Measurements from ENCODE around the gene RBBP4.
"Not testable (repeated sequence)": the region's sequence is repeated elsewhere in the genome, so short reads cannot be mapped to it uniquely, and the experiment has no call there.

Gene RBBP4

DNA sequence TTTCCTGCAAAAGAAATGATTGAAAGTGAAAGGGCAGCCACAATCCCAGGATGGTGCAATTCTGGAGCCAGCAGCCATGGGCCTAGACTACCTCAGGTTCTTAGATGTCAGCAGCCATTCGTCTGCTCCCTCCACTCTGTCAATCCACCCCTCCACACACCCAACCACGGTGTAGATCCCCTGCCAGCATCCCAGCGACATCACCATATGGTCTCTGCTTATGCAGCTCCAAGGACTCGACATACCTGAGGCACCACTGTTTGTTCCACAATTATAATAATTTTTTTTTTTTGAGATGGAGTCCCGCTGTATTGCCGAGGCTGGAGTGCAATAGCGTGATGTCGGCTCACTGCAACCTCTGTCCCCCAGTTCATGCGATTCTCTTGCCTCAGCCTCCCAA is 45.0 kb downstream of the RBBP4 start:
- TF ChIP-seq, protein P1, sequence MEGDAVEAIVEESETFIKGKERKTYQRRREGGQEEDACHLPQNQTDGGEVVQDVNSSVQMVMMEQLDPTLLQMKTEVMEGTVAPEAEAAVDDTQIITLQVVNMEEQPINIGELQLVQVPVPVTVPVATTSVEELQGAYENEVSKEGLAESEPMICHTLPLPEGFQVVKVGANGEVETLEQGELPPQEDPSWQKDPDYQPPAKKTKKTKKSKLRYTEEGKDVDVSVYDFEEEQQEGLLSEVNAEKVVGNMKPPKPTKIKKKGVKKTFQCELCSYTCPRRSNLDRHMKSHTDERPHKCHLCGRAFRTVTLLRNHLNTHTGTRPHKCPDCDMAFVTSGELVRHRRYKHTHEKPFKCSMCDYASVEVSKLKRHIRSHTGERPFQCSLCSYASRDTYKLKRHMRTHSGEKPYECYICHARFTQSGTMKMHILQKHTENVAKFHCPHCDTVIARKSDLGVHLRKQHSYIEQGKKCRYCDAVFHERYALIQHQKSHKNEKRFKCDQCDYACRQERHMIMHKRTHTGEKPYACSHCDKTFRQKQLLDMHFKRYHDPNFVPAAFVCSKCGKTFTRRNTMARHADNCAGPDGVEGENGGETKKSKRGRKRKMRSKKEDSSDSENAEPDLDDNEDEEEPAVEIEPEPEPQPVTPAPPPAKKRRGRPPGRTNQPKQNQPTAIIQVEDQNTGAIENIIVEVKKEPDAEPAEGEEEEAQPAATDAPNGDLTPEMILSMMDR (conservative IDR thresholded peaks at IDR 0.05; ENCODE audit: low read depth, low read length): no peak
- H3K4me3 ChIP-seq (ENCODE audit: low read depth, low read length): no peak overlapping the region
- DNase-seq (ENCODE audit: low read depth): no peak

DNA sequence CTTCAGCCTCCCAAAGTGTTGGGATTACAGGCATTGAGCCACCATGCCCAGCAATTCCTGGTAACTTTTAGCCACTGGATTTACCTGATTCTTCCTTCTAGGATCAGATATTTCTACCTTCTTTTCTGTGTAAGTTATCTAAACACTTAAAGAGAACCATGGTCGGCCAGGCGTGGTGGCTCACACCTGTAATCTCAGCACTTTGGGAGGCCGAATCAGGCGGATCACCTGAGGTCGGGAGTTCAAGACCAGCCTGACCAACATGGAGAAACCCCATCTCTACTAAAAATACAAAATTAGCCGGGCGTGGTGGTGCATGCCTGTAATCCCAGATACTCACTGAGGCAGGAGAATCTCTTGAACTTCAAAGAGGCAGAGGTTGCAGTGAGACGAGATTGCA is 46.0 kb downstream of the RBBP4 start:
- DNase-seq (ENCODE audit: low read depth): not testable (repeated sequence)

DNA sequence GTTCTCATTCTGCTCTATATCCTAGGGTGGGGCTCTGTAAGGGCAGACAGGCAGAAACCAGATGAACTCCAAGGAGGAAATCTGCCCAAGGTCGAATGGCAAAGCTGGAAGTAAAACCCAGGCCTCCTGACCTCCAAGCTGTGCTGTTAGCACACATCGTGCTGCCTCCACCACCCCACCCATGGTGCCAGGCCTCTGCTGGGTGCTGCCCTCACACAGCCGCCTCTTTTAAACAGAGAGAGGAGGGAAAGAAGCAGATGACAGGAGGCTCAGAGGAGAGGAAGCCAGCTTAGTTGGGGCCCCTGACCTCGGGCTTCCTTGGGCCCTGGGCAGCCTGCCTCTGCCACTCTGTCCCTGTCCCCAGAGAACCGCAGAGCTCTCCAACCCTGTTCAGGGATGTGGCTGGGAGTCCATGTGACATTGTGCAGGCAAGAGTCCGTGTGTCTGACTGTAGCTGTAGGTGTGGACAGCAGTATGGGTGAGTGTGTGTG is 50.5 kb downstream of the RBBP4 start:
- TF ChIP-seq, protein P1 (conservative IDR thresholded peaks at IDR 0.05; ENCODE audit: low read depth, low read length): no peak
- DNase-seq (ENCODE audit: low read depth): no peak
- H3K4me3 ChIP-seq (ENCODE audit: low read depth, low read length): peak overlapping the region; percentile 70

More for the DNA sequence above, 46.0 kb downstream of the RBBP4 start:
- H3K4me3 ChIP-seq (ENCODE audit: low read depth, low read length): not testable (repeated sequence)

DNA sequence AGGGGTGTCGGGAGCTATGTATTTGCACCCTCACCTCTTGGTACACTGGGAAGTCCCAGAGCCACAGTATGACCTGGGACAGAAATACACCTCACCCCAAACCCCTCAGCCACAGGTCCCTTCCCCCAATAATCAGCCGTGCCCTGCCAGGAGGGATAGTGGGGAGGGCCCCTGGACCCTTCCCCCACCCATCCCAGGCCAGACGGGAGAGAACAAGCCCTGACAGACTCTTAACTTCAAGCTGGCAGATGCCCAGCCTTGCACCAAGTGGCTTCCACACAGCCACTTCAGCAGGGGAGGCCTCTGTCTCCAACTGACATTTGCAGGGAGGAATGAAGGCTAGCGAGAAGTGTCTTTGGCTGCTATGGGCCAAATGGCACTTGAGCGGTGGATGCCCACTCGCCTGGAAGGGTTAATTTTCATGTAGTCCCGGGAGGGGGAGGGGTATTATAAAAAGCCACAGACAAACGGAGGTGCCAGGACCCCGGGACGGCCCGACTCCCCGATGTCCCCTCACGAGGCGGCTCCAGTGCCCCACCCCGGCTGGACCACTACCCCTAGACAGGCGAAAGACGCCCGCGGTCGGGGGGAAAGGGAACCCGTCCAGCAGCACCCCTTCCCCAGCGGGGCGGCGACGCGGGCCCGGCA is 51.1 kb downstream of the RBBP4 start:
- peak; percentile 24 for DNase-seq (ENCODE audit: low read depth)
- H3K4me3 ChIP-seq (ENCODE audit: low read depth, low read length): peak overlapping the region; percentile 70
- TF ChIP-seq, protein P1 (conservative IDR thresholded peaks at IDR 0.05; ENCODE audit: low read depth, low read length): no peak

DNA sequence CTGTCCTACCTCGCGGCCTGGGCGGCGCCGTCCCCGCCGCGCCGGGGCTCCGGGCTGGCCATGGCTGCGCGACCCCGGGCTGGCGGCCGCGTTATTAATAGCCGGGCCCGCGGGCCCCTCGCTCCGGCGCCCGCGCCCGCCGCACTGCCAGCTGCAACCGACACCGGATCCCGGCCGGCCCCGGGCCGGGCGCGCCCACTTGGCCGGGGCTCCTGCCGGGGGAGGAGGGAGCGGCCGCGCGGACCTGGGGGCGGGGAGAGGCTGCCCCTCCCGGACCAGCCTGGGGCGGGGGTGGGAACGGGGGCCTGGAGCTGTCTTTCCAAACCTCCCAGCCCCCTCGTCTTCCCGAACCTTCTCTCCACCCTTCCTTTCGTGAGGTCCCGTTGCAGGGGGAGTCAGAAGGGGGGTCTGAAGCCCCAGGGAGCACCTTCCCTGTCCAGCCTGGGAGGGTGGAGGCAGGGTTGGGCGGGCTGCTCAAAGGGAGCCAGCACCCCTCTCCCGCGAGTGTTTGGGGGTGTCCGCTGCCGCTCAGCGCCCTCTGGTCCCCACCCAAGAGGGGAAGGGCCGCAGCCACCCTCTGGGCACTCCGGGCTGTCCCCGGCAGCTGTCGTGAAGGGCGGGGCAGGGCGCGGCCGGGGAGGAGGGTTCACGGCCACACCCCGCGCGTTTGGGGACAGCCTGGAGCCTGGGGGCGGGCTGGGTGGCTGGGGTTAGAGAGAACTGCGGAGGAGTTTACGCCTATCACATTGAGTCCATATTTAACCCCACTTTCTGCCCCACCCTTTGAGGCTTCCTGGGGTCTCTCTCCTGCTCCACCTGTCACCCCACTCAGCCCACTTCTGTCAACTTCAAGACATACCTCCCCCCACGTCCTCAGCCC is 51.8 kb downstream of the RBBP4 start, which contains the start of gene SYNC:
Gene SYNC (minus strand): TSS at position 172 of the 880 bp plus-strand sequence. CDS start 110 bp downstream, at position 62.
- DNase-seq (ENCODE audit: low read depth): peak; percentile 56

DNA sequence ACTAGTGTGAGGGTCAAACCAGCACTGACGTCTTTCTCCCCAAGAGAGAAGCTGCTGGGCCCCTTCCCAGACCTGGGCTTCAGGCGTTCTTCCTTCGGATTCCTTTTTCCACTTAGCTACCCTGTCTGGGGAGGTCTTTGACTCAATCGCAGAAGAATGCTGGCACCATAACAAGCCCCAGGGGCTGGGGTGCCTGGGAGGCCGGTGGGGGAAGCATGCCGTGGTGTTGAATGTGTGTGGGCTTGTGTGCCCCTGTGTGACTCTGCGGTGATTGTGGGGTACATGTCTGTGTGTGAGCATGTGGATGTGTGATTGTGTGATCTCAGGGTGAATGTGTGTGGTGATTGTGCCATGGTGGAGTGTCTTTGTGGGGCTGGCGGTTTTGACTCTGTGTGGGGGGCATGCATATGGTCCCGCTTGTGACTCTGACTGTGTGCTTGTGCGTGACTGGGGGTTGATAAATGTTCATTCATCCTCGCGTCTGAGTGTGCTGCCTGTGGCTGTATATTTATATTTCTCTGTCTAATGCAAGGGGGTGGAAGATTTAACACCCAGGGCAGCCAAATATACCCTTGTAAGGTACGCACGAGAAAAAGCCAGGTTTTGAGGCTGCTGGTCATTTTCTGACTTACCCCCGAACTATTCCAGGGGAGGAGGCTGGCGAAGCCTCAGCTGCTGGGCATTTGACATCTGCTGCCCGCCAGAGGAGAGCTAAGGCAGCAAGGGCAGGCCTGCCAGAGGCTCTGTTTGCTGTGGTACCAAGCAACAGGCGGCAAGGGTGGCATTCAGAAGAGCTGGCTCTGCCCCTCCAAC is 52.7 kb downstream of the RBBP4 start:
- DNase-seq (ENCODE audit: low read depth): peak; percentile 95
- H3K4me3 ChIP-seq (ENCODE audit: low read depth, low read length): peak overlapping the region; percentile 70

More for the DNA sequence above, 51.8 kb downstream of the RBBP4 start, which contains the start of gene SYNC:
- TF ChIP-seq, protein P1 (conservative IDR thresholded peaks at IDR 0.05; ENCODE audit: low read depth, low read length): no peak
- peak within 1 kb of the TSS; percentile 70 for H3K4me3 ChIP-seq (ENCODE audit: low read depth, low read length)

More for the DNA sequence above, 52.7 kb downstream of the RBBP4 start:
- TF ChIP-seq, protein P1 (conservative IDR thresholded peaks at IDR 0.05; ENCODE audit: low read depth, low read length): no peak
